H1 (cell line): ENCODE measurements around the gene TMEM209. TPM values are rescaled to one million over a fixed set of nuclear protein-coding genes. Genes with fewer than 3 reads are reported as not detected.

Source experiments
- BACH1 ChIP-seq: IDR thresholded peaks from 2 replicates; pipeline ENCODE4 v1.6.1; 2012; ENCODE audit warnings: low read length, improper control_type of control experiment
- CBX8 ChIP-seq: fragments of 300-800, 300-1000 bp; sonication (generic); IDR thresholded peaks from 2 replicates; pipeline ENCODE4 v1.7.1; 2016; ENCODE audit warnings: low read depth, low read length, borderline replicate concordance
- CHD7 ChIP-seq: fragments of 300-600 bp; sonication (generic); IDR thresholded peaks from 2 replicates; pipeline ENCODE4 v1.7.1; 2012; ENCODE audit warnings: low read length, moderate library complexity, mild to moderate bottlenecking, inconsistent platforms; ENCODE audit not compliant: insufficient replicate concordance
- EGR1 ChIP-seq: IDR thresholded peaks from 2 replicates; pipeline ENCODE4 v1.6.1; 2011; ENCODE audit warnings: low read depth, low read length, borderline replicate concordance
- POLR2AphosphoS5 ChIP-seq: IDR thresholded peaks from 2 replicates; pipeline ENCODE4 v1.6.1; 2011; ENCODE audit warnings: low read depth, low read length
- RAD21 ChIP-seq, 2 experiments: IDR thresholded peaks in 1 of 2; conservative IDR thresholded peaks in 1 of 2; 2 replicates each; pipeline ENCODE4 v1.6.1; 2011; ENCODE audit warnings: low read depth in 2 of 2, low read length in 2 of 2, improper control_type of control experiment in 1 of 2, inconsistent platforms in 1 of 2, mild to moderate bottlenecking in 1 of 2, moderate library complexity in 1 of 2
- SAP30 ChIP-seq: fragments of 300-600 bp; sonication (generic); IDR thresholded peaks from 2 replicates; pipeline ENCODE4 v1.7.1; 2012; ENCODE audit warnings: low read length, moderate library complexity, mild to moderate bottlenecking, inconsistent platforms; ENCODE audit not compliant: insufficient read depth, insufficient replicate concordance
- polyA plus RNA-seq, 7 experiments: library from polyadenylated mRNA; depleted of rRNA in 3 of 7; stranded (reverse) in 5 of 7; unstranded in 2 of 7; fragments of >200 nt in 5 of 7; fragments of 200-250 nt in 2 of 7; gene quantifications; 1 replicate in 5 of 7; 2 replicates in 1 of 7; 4 replicates in 1 of 7; pipeline versions ENCODE4 v1.2.1 to v1.2.3, GENCODE V29; 2011 to 2013; ENCODE audit warnings: missing spikeins in 2 of 7, mixed read lengths in 2 of 7
- total RNA-seq: library from RNA; stranded (reverse); fragmentation: NEBNext Ultra II Directional; extraction: Animal tissue kit (Norgen Biotek cat#: 25700); gene quantifications from 2 replicates; pipeline ENCODE4 v1.2.1, GENCODE V29; 2021
- TF ChIP-seq, protein P1 (sequence below): IDR thresholded peaks from 2 replicates; pipeline ENCODE4 v1.6.1; 2011; ENCODE audit warnings: low read depth, mild to moderate bottlenecking, low read length; ENCODE audit not compliant: insufficient read depth

TMEM209 gene
- total and polyA plus RNA-seq, 2 of the 8 experiments (the other 6 are each of a cell fraction or from before 2014, with no cell fraction given) = 28.5 to 30.5 TPM

- TF ChIP-seq CHD7 (no peak), RAD21 (IDR thresholded peaks at IDR 0.05 in 1 of 2, conservative IDR thresholded peaks at IDR 0.05 in 1 of 2; ENCODE audit: low read depth in 2 of 2, low read length in 2 of 2) (no peak), SAP30 (no peak), BACH1 (no peak), POLR2AphosphoS5 (no peak), CBX8 (no peak), EGR1 (no peak)
- TF ChIP-seq, protein P1, sequence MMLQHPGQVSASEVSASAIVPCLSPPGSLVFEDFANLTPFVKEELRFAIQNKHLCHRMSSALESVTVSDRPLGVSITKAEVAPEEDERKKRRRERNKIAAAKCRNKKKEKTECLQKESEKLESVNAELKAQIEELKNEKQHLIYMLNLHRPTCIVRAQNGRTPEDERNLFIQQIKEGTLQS = no peak
Measured at GRCh38 chr7:130131964-130132875, 73.0 kb downstream of the TMEM209 start (continued).
